HG02852 (cell line): Measurements from ENCODE around the gene IL1RAPL1.
A peak's percentile ranks its signal among the peaks of the same experiment; 100 is the strongest.

Source experiments
- ATAC-seq: cut with Tn5 transposase; IDR thresholded peaks from one replicate; pipeline ENCODE4 v1.9.1; 2021; ENCODE audit warnings: mild to moderate bottlenecking, moderate library complexity; ENCODE audit not compliant: unreplicated experiment

The IL1RAPL1 gene

GRCh38 chrX:29721152-29721551 lies 1133.9 kb downstream of the IL1RAPL1 start:
- no peak for ATAC-seq

DNA sequence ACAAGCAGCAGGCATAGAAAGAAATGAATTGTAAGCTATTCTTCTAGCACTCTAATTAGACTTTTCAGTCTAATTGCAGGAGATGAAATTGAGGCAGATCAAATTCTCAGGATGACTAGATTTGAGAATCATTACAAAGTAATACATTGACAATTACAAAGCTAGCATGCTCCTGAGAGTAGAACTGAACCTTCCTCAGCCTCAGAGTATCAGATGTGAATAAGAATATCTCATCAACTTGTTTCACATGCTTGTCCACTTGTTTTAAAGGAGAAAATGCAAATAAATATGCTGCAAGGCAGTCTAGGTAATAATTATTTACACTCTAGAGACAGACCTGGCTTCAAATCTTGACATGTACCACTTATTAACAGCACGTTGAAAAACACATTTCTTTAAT lies 1137.1 kb downstream of the IL1RAPL1 start:
- no peak for ATAC-seq

- ATAC-seq: no peak
Observed at GRCh38 chrX:29726811-29727210, 1139.6 kb downstream of the IL1RAPL1 start.

DNA sequence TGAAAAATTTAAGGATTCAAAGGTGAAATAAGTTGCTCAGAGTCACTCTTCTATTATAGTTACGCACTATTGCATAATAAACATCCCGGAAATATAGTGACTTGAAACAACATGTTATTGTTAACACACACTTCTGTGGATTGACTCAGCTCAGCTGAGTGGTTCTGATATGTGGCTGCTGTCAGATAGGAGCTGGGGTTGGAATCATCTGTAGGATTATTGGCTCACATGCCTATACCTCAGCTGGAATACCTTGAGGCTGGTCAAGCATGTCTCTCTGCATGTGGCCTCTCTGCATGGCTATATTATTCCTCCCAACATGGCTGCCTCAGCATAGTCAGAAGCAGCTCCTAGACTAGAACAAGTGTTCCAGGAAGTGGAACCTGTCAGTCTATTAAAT lies 1141.4 kb downstream of the IL1RAPL1 start:
- ATAC-seq: no peak

GRCh38 chrX:29744966-29745365 lies 1157.7 kb downstream of the IL1RAPL1 start:
- ATAC-seq: no peak

- ATAC-seq: no peak
Observed at GRCh38 chrX:29746326-29746725, 1159.1 kb downstream of the IL1RAPL1 start.

- ATAC-seq: no peak
Observed at GRCh38 chrX:29762006-29762405, 1174.8 kb downstream of the IL1RAPL1 start.

DNA sequence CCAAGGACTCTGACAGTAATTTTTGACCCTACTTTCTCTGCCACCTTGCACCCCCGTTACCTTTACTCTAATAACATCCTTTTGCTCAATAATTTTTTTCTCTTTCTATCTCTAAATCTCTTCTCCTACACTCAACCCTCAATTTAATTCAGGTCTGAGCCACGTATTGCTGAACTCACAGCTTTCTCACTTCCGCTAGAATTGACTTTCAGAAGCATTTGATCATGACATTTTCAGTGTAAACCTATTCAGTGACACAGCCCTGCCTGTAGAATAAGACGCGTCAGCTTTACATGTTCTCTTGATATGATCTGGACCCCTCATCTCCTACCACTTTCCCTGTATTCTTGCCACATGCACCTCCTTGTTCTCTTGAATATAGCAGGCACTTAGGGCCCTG lies 1188.6 kb downstream of the IL1RAPL1 start:
- peak; percentile 50 for ATAC-seq

DNA sequence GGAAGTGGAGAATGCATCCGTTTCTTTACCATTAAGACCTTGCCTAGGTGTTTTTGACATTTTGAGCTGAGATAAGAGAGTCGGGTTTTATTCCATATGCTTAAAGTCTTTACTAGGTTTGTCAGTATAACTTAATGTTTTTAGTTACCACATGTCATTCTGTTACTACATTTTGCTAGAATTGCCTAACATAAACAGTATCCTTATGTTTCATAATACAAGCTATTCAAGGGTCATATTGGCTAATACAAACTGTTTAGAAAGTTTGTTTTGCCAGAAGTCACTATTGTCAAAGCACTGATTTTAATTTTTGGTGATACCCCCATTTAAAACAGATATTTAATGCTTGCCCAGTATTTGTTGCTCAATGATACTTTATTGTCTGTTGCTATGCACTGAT lies 1200.4 kb downstream of the IL1RAPL1 start:
- no peak for ATAC-seq

DNA sequence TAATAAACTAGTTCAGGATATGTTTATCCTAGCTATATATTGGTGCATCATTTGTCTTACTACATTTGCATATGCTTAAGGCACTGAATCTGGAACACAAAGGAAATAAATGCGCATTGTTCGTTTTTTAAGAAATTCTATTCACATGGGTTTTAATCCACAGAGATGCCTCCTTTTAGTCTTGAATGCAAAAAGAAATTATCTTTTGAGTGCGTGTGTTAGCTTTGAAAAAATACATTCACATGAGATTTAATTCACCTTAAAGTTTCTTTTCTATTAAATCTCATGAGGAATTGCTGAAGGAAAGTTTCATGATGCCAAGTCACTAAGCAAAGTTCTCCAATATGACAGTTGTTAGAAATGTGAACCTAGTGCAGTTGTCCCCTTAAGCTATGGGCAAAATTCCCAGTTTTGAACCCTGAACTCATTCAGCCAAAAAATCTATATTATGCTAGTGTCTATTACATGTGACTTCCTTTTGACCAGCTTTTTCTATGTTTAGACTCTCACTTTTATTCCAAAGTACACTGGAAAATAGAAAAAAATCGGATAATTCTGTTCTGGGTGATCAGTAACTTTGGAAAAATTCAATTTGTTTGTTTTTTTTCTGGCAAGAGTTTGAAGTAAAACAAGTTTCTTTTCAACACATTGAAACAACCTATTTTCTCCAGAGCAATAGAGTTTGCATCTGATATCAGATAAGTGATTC lies 1201.9 kb downstream of the IL1RAPL1 start:
- ATAC-seq: no peak

DNA sequence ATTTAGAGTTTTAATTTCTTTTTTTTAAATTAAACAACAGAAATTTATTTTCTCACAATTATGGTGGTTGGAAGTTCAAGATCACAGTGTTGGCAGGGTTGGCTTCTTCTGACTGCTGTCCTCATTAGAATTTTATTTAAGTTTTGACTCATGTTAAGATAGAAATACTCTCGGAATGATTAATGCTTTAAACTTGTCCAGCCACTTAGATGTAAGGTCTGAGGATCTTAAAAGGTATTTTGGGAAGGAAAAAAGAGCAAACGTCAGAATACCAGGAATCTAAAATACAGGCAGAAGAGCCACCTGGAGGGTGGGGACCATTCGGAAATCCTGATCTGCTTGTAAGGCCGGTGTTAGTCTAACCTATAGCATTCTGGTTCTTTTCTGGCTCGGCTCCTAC lies 1205.1 kb downstream of the IL1RAPL1 start:
- ATAC-seq: no peak

DNA sequence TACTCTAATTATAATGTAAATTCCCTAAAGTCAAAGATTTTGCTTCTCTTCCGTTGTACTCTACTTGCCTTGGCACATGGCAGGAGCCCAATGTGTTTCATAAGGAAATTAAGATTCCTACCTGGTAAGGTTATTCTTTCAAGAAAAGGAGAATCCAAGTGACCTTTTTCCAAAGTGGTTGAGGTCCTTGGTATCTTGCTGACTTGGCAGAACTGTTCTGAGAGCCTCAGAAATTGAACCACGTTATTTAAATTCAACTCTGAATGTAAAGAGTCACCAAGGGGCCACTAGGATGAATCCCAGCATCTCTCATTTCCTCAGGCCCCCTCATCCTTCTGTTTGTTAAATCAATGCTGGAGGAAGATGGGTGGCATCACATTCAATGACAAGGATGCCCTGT lies 1209.9 kb downstream of the IL1RAPL1 start:
- no peak for ATAC-seq

DNA sequence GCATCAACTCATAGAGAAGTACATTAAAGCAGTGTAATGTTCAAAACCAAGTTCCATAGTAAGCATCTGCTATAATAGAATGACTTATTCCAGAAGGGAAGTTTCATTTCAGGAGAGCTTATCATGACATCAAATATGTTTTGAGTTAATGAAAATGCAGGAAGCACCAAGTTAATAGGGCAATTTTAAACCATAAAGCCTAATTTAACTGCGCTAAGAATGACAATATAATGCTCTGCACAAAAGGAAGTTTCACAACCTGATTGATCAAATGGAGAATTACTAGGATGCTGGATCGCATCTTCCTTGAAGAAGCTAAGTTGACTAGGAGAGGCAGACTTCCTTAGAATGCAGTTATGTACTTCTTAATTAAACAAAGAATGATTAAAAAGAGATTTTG lies 1211.2 kb downstream of the IL1RAPL1 start:
- no peak for ATAC-seq

- ATAC-seq: no peak
Observed at GRCh38 chrX:29813174-29813573, 1225.9 kb downstream of the IL1RAPL1 start.

DNA sequence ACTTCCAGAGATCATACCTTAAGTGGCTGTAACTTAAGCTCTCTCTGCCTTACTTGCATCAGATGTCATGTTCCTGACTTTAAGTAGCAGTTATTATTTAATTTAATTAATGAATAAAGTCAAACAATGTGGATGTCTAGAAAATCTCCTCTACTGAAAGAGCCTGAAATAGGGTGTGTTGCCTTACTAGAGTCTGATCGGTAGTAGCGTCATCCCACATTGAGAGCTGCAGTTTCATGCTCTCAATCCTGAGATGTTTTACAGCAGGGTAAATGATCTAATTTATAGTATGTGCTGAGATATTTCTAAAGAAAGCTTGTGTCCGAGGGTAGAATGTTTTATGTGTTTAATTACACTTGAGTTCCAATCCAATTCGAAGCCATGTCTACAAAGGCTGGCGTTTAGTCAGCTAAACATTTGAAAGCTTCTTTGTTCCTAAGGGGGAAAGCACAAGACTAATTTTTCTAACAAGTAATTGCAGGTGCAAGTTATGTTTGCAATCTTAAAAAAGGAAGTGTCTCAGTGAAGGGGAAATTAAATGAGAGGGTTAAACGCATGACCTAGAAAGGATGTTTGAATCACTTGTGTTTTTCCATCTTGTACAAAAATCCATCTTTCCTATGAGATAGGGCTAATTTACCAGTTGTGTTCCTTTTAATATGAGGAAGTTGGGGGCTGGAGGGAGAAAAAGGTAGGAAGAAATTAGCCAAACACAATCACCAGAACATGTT lies 1237.1 kb downstream of the IL1RAPL1 start:
- no peak for ATAC-seq

DNA sequence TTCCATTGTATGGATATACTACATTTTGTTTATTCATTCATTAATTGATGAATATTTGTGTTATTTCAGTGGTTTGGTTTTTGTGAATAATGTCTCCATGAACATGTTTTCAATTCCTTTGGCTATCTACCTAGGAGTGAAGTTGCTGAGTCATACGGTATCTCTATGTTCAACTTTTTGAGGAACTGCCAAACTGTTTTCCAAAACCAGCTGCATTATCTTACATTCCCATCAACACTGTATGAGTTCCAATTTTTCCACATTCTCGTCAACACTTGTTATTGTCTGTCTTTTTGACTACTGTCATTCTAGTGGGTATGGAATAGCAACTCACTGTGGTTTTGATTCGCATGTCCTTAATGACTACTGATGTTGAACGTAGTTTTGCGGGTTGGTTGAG lies 1239.5 kb downstream of the IL1RAPL1 start:
- ATAC-seq: no peak

- no peak for ATAC-seq
Observed at GRCh38 chrX:29834311-29834710, 1247.1 kb downstream of the IL1RAPL1 start.

DNA sequence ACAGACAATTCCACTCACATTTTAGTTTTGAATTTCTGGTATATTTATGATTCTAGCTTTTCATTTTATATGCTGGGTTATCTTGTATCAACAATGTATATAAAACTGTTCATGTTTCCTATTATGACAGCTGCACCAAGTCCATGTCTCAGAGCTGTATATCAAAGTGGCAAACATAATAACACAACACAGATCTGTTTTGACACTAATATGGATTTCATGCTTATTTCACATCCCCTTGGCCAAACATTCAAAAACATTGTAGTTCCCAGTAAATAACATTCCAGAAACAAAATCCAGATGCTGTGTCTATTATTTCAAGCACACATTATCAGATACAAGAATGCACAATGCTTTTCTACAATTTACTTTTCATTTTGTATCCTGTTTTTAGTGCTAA lies 1247.5 kb downstream of the IL1RAPL1 start:
- no peak for ATAC-seq

DNA sequence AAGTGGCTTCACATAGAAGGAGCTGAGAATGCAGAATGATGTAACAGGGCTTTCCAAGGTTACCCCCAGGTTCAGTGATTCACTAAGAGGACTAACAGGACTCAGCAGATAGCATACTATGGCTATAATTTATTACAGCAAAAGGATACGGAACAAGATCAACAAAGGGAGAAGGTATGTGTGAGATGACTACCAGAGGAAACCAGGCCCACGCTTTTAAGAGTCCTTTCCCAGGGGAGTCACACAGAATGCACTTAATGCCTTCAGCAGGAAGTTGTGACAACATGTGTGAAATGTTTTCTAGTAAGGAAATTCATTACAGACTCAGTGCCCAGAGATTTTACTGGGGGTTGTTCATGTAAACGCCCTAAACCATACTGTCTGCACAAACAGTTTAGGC lies 1254.5 kb downstream of the IL1RAPL1 start:
- ATAC-seq: no peak

- ATAC-seq: no peak
Observed at GRCh38 chrX:29842552-29842951, 1255.3 kb downstream of the IL1RAPL1 start.

- ATAC-seq: no peak
Observed at GRCh38 chrX:29851857-29852605, 1264.8 kb downstream of the IL1RAPL1 start.

- no peak for ATAC-seq
Observed at GRCh38 chrX:29852767-29853166, 1265.5 kb downstream of the IL1RAPL1 start.
